ENCODE results near the gene AMELY. TPM values are rescaled to one million over a fixed set of nuclear protein-coding genes. Genes with fewer than 3 reads are reported as not detected.

Gene AMELY
- total and polyA plus RNA-seq, 2 experiments from 2014 or later = not detected

Other genes with a start within 250 kb of the AMELY start
- not detected in 2 replicates for gene TBL1Y, start 1.1 kb downstream of the AMELY start, total RNA-seq
- gene TBL1Y, start 1.1 kb downstream of the AMELY start, polyA plus RNA-seq = not detected in 2 replicates

Measured in hepatocyte (in vitro differentiated cells).